GM18517 (cell line): ENCODE data around the gene TBX18.

Source experiments
- ATAC-seq: cut with Tn5 transposase; IDR thresholded peaks from one replicate; pipeline ENCODE4 v1.9.1; 2021; ENCODE audit warnings: mild to moderate bottlenecking, moderate library complexity; ENCODE audit not compliant: unreplicated experiment

Gene TBX18

GRCh38 chr6:84681693-84682326, 82.6 kb downstream of the TBX18 start:
- no peak for ATAC-seq

DNA sequence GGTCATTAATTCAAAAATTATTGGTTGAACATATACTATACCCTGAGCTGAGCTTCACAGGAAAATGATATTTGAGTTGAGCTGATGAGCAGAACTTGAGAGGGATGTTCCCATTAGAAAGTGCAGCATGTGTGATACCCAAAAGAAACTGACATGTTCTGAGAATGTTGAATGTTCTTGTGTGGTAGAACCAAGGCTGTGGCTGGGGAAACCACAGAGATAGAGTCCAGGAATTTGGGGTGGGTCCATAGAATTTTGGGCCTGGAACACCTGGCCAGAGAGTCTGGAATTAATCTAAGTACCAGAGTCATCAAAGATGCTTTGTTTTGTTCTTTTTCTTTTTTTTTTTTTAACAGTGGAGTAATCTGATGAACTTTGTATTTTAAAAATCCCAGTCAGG, 88.7 kb downstream of the TBX18 start:
- ATAC-seq = no peak

- ATAC-seq = no peak
Measured at GRCh38 chr6:84674395-84674794, 90.0 kb downstream of the TBX18 start.

- ATAC-seq = no peak
Measured at GRCh38 chr6:84671183-84671582, 93.2 kb downstream of the TBX18 start.

DNA sequence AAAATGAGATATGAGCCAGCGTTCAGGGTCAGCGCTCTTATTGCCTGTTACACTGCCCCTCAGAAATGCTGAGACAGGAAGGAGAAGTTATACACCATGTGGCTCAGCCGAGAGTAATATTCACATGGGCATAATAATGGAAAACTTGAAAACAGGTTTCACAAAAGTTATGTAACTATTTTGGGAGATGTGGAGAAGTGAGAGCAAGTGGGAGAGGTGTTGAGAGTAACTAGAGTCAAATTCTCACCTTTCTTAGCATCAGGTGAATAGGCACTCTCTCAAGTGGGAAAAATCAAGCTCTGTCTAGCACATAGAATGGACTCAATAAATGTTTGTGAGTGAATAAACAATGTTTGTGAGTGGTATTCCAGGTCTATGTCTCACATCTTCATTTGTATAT, 94.5 kb downstream of the TBX18 start:
- no peak for ATAC-seq

DNA sequence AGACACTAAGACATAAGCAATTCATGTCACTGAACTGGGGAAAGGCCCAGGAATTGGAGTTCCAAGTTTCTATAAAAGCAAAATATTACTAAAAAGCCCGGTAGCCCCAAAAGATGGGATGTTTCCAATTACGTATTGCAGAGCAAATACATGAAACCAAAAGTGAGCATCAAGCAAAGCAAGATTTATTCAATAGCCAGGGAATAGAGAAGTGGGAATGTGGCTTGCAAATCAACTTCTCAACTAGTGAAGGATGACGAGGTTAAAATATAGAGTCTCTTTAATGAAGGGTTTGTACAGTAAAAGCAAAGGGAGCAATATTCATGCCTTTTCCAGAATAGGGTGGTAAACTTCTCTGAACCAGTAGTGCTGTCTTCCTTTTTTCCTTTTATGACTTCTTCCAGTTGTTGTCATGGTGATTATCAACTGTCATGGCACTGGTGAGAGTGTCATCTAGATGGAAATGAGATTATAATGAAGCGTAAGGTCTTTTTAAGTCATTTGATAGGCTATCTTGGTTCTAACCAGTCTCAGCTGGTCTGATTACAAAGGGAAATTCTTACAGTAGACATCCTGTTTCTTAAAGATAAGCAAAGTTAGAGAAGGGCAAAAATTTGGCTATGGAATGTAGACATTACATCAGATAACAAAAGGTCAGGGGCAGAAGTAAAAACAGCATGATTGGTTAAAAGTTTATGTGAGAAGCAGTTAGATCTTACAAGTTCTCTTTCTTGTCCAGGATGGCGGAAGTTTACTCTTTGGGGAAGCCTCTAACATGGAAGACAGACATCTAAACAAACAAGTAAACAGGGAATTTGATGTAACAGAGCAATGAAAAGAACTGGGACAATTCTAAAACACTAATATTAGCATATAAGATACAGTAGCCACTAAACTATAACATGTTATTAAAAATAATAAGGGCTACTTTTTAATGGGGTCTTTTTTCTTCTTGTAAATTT, 96.9 kb downstream of the TBX18 start:
- no peak for ATAC-seq

DNA sequence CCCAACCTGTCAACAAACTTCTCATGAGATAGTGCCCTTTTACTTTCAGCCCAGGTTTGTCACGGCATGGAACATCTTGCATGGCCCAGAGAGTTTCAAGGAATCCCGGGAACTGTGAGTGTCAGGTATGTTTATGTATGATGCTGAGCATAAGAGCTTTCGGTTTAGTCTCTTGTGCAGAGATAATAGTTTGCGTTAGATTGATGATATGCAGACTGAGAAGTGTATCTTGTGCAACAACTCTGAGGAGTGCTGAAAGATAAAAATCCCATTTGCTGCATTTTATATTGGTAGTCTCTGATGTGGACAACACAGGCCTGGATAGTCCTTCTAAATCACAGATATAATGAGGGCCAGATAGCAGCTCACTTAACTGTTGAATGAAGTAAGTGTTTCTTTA, 99.0 kb downstream of the TBX18 start:
- ATAC-seq = no peak

DNA sequence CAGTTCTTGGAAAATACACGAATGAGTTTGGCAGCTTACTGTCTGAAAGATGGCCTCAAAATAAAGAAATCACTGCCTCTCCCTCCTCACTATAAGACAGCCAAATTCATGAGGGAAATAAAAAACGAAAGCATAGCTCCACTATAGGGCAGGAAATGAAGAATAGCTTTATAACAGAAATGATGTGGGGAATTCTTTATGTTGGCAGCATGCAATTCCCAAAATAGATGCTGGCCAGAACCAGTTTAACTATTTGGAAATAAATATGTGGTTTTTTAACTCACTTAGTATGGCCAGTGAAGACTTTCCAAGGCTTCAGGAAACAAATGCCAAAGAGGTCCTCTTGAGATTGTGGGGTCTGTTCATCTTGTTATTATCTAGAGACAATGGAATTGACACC, 100.5 kb downstream of the TBX18 start:
- ATAC-seq = no peak

GRCh38 chr6:84657486-84657885, 106.9 kb downstream of the TBX18 start:
- ATAC-seq = no peak

- no peak for ATAC-seq
Measured at GRCh38 chr6:84657025-84657424, 107.4 kb downstream of the TBX18 start.

DNA sequence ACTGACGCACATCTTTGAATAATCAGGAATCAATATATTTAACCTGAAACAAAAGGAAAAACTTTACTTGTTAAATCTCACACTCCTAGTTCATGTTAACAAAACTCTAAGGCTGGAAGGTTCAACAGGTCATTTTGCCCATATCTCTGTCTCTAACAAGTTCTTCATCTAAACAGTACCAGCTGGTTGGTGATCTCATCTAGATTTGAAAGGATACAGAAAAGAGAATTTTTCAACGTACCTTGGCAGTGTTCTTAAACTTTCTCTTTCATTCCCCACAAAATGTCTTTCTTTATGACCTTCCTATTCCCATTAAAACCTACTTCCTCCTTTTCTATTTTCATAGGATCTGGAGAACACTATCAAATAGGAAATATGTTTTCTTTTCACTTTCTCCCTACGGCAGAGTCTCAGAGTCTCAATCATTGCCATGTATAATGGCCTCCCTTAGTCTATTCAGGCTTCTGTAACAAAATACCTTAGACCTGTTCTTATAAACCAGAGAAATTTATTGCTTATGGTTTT, 111.3 kb downstream of the TBX18 start:
- ATAC-seq = no peak

DNA sequence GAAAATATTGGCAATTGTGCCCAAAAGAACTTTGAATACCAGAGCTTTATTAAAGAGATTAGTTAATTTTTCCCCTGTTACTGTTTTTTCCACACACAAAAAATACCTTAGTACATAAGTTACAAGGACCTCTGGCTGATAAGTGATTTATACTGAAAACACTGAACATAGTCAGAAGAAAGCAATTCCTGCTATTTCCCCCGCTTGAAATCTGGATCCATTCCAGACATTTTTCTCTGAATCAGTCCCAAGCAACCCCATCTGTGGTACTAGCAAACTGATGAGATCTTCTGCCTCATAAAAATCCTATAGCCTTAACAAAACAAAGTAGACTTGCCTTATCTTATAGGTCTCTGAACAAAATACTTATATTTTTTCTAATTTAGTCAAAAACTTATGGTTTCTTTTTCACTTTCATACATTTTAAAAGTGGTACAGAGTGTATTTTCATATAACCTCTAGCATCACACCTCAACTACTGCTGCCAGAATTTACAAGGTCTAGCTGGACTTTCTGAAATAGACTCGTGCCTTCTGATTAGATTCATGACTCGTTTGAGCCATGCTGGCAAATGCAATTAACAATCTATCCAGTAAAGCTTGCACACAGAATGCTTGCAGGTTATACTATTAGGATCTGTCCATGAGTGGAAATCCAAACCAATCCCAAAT, 111.9 kb downstream of the TBX18 start:
- ATAC-seq = no peak

DNA sequence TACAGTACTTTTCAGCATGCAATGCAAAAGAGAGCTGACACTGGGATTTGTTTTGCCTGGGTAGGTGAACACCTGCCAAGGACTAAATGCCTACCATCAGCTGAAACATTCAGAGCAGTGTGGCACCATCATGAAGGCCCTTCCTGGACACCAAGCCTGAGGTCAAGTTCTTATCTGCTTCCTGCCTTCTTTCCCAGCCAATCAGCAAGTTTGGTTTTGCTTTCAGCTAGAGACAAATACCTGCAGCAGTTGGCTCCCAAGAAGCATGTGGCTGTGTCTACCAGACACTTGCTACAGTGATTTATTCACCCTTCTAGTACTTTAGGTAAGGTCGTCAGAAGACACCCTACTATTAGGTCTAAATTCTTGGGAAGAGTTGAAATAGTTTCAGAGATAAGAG, 112.8 kb downstream of the TBX18 start:
- ATAC-seq = no peak

GRCh38 chr6:84648444-84648843, 116.0 kb downstream of the TBX18 start:
- no peak for ATAC-seq

GRCh38 chr6:84645563-84646266, 118.7 kb downstream of the TBX18 start:
- no peak for ATAC-seq

- no peak for ATAC-seq
Measured at GRCh38 chr6:84645000-84645399, 119.4 kb downstream of the TBX18 start.

DNA sequence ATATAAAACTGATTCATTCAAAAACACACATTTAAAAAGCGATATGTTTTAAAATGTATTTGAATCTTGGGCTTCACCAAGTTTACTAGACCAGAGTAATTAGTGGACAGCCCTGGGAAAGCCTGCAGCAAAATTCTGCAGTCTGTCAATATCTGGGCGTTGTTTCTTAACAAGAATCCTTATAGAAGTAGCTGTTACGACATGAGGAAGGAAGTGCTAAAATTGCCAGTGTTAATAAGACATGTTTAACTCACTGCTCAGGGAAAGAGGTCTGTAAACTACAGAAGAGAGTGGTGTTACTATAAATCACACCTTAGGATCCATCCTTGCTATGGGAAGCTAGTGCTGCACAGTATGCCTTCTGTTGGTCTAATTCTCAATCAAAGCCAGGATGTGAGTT, 120.6 kb downstream of the TBX18 start:
- no peak for ATAC-seq

DNA sequence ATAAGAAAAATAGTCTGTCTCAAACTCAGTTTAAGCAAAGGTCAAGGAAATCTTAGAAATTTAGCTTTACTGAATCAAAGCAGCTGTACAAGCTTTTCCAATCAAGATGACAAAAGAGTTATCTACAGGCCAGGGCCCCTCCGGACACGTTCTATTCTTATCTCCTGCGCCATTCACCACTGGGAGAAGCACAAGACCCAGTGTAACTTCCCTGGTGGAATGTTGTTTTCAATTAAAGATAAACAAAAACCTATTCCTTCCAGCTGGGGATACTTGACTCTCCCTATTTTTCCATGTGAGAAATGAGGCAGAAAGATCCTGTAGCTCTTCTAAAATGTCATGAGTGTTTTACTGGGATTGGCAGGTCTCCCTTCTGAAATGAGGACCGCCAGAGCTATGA, 123.3 kb downstream of the TBX18 start:
- no peak for ATAC-seq

GRCh38 chr6:84639396-84639795, 125.0 kb downstream of the TBX18 start:
- no peak for ATAC-seq

GRCh38 chr6:84638286-84638685, 126.1 kb downstream of the TBX18 start:
- no peak for ATAC-seq
